Measurements from ENCODE around the gene THNSL1.
A peak's percentile ranks its signal among the peaks of the same experiment; 100 is the strongest.
"Not testable (repeated sequence)": the region's sequence is repeated elsewhere in the genome, so short reads cannot be mapped to it uniquely, and the experiment has no call there.

THNSL1 gene

GRCh38 chr10:25016376-25017153 lies at the start of gene THNSL1:
THNSL1 (plus strand) TSS chr10:25016612; CDS start chr10:25023224, 6,612 bp downstream.
- peak; percentile 98 for DNase-seq (ENCODE audit: low spot score)

DNA sequence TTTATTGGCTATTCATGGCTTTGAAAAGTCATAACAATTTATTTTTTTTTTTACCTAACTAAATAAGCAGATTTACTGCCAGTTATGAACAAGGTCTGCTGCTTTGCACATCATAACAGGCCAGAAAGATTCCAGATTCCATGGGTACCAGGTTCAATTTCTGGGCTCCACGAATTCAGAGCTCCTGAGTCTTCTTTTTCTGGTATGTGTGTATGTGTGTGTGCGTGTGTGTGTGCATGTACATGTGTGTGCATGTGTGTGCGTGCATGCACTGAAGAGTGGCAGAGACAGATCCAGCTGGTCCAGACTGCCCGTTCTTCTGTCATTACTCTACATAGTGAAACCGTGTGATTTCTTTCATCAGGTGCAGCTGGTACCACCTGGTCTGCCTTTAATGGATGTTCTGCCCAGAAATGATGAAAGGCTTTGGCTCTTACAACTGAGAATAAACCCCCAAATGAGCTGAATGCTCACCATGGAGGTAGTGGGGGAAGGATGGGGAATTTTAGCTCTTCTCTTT lies 49.4 kb upstream of the THNSL1 start:
- no peak for DNase-seq (ENCODE audit: low spot score)

GRCh38 chr10:24968349-24968748 lies 48.1 kb upstream of the THNSL1 start:
- DNase-seq (ENCODE audit: low spot score), result no peak

DNA sequence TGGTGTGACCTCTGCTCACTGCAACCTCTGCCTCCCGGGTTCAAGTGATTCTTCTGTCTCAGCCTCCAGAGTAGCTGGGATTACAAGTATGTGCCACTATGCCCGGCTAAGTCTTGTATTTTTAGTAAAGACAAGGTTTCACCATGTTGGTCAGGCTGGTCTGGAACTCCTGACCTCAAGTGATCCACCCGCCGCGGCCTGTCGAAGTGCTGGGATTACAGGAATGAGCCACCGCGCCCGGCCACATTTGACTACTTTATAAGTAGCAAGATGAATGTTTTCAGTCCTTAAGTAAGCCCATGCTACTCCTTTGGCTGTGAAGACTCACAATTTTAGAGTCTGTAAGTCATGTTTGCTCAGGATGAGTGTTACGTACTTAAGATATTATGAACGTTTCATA lies 47.5 kb upstream of the THNSL1 start:
- DNase-seq (ENCODE audit: low spot score), result not testable (repeated sequence)

GRCh38 chr10:24969841-24970281 lies 46.6 kb upstream of the THNSL1 start:
- no peak for DNase-seq (ENCODE audit: low spot score)

DNA sequence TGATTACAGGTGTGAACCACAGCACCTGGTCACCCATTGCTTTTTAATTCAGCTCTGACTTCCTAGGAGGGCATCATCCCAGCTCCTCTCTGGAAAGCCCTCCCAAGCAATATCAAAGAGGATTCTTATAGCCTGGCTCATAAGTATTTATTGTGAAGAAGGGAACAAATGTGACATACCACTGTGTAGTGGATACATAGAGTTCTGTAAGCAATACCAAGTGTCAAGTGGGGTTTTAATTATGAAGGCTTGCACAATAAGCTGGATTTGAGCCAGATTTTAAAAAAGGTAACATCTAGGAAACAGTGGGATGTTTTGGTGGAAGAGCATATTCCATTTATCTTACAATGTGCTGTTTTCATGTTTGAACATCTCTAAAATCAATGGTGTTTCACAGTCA lies 45.0 kb upstream of the THNSL1 start:
- DNase-seq (ENCODE audit: low spot score), result no peak

DNA sequence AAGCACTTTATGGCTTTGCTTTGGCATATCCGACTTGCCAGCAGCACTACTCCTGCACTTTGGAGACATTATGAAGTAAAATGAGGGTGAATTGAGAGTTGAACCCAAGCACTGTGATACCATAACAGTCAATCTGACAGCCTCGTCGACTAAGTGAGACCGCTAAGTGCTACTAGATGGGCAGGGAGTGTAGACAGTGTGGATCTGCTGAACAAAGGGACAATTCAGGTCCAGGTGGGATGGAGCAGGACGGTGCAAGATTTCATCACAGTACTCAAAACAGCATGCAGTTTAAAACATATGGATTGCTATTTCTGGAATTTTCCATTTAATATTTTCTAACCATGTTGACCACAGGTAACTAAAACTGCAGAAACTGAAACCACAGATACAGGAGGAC lies 43.2 kb upstream of the THNSL1 start:
- DNase-seq (ENCODE audit: low spot score), result no peak

DNA sequence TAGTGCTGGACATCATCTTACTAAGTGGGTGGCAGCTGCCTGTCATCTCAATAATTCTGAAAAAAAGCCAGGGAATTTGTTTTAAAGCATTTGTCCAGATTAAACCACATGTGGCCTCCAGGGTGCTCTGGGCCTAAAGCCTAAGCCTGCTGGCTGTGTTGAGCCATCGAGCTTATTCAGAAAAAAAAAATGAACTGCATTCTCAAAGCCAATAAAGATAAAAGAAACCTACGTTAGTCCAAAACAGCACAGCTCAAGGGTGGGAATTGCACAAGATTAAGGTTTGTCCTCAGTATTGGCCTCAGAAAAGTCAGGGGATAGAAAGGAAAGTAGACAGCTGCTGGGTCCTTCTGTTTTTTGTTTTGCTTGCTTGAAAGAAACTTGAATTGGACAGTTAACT lies 41.4 kb upstream of the THNSL1 start:
- DNase-seq (ENCODE audit: low spot score), result no peak

- DNase-seq (ENCODE audit: low spot score), result no peak
Observed at GRCh38 chr10:24979685-24980084, 36.7 kb upstream of the THNSL1 start.

GRCh38 chr10:24981161-24981710 lies 35.2 kb upstream of the THNSL1 start:
- DNase-seq (ENCODE audit: low spot score), result no peak

DNA sequence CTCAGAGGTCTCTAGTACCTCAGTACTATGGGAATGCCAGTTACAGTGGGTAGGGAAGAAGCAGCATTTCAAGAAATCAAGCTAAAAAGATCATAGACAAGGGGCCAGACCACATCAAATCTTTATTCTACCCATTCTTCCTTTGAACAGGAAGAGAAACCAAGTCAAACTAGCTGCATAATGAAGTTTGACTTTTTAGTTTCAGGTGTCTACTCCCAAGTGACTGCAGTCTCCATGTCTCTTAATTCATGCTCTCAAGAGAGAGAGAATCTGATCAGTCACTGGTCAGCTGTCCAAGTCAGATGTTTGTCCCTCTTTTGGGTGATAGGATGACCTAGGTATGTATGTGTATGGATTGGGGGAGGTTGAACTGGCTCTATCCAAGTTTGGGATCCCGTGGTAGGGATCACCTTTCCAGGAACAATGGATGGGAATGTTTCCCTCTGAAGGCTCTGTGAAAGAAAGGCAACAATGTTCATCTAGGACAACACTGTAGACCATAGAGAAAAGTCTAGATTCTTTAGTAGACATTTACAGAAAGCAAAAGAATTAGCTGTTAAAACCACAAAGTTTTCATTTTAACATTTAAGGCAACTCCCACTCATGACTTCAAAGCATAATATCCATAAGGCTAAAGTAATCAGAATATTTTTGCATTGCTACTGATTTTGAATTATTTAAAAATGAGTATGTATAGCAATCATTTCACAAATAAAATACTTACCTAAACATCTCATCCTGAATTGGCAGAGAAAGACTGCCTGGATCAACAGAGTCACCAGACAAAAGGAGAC lies 33.9 kb upstream of the THNSL1 start:
- no peak for DNase-seq (ENCODE audit: low spot score)

- DNase-seq (ENCODE audit: low spot score), result no peak
Observed at GRCh38 chr10:24983130-24983529, 33.3 kb upstream of the THNSL1 start.

DNA sequence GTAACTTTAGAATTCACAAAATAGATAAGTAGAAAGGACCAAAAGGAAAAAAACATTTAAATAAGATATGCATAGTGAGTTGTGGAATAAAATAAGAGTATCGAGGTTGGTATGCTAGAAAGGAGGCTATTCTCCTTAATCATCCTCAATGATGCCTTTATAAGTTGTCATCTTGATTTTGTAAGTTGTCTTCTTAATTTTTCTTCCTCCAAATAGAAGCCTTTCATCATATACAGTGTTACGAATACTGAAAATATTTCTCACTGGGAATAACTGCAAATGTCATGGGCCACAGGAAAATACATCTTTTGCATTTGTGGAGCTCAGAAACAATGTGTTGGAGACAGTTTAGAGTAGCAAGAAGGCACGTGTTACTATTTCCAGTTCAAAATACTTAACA lies 32.5 kb upstream of the THNSL1 start:
- no peak for DNase-seq (ENCODE audit: low spot score)

GRCh38 chr10:24984906-24985305 lies 31.5 kb upstream of the THNSL1 start:
- DNase-seq (ENCODE audit: low spot score), result no peak

GRCh38 chr10:24988831-24989640 lies 27.4 kb upstream of the THNSL1 start:
- DNase-seq (ENCODE audit: low spot score), result no peak

DNA sequence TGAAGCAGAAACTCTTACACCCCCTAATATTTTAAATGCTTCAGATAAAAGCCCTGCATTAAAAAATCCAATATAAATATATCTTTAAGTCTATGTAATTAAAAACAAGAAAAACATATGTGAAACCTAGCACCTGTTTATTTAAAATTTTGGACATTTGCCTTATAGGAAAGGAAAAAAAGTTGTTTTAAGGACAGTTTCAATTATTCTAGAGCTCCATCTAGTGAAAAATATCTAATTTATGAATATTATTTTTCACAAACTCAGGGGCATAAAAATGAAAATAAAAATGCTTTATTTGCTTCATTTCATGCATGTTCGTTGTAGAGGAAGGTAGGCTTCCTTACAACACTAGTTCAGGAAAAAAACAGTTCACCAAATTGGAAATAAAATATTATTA lies 26.5 kb upstream of the THNSL1 start:
- no peak for DNase-seq (ENCODE audit: low spot score)

GRCh38 chr10:24991298-24991697 lies 25.1 kb upstream of the THNSL1 start:
- no peak for DNase-seq (ENCODE audit: low spot score)

DNA sequence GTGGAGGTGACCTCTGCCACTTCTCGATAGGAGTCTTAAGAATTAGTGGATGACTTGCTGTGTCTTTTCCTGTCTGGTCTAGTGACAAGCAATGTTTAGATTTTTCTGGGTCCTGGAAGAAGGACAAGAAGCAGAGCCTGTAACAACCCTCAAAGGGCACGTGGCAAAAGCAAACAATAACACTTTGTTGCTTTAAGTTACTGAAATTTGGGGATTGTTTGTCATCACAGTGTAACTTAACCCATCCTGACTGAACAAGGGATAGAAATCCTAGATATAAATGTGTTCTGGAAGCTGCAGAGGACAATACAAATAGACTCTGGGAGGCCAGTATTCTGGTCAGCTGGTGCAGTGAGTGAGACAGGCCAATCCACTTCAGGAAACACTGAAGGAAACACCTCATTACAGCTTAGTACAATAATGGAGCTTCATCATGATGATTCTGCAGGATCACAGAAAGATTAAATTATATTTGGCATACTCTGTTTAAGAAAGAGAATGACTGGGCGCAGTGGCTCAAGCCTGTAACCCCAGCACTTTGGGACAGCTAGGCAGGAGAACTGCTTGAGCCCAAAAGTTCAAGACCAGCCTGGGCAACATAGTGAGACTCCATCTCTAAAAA lies 23.8 kb upstream of the THNSL1 start:
- no peak for DNase-seq (ENCODE audit: low spot score)

DNA sequence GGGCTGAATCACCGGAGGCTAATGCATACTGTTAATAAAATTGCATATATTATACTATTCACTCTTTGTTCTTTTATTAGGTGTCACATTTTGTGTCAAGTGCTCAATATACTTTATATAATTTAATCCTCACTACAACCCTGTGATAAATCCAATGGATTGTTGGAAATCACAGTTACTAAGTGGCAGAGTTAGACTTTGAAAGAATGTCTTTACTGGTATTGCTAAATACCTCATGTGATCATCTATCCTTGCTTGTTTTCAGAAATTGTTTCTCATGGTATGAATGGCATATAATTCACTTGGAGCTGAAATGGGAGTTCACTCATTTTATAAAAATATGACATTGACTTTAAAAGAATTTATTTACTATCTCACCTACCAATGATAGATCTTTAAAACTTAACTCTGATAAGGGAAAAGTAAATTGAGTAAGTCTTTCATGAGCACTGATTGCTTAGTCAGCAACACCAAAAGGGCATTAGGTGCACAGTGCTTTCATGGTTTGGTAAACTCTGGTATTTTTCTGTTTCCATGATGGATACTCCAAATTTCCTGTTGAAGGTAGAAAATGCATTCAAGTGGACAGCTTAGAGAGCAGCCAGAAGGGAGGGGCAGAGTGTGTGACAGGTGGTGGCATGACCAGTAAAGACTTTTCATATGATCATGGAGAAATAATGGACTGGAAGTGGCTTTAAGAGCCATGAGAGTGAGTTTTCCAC lies 23.0 kb upstream of the THNSL1 start:
- no peak for DNase-seq (ENCODE audit: low spot score)

- no peak for DNase-seq (ENCODE audit: low spot score)
Observed at GRCh38 chr10:24995072-24995471, 21.3 kb upstream of the THNSL1 start.

- DNase-seq (ENCODE audit: low spot score), result no peak
Observed at GRCh38 chr10:24998044-24998443, 18.4 kb upstream of the THNSL1 start.
